GM12878 (cell line): Measurements from ENCODE around the gene NKX1-2. TPM values are rescaled to one million over a fixed set of nuclear protein-coding genes. Genes with fewer than 3 reads are reported as not detected.

Source experiments
- ATAC-seq: fragments of 200-7000 bp; cut with Tn5 transposase; 3 replicates; pipeline ENCODE4 v1.9.1; 2020; ENCODE audit warnings: mild to moderate bottlenecking, moderate library complexity
- BruUV-seq: library from RNA; stranded (reverse); fragments of 400-500 nt; replicated peaks from 2 replicates; lab custom pipeline; 2021; lab: Mats Ljungman, UMichigan
- CTCF ChIA-PET: fragments of 300-600 bp; sonication (Branson Sonifier 250); formaldehyde crosslinking; extraction: SDS; loops from one replicate; lab custom pipeline; 2021; ENCODE audit warnings: inconsistent platforms; lab: Yijun Ruan, JAX
- POLR2A ChIA-PET: fragments of 350-600 bp; formaldehyde crosslinking; extraction: SDS; loops from one replicate; lab custom pipeline; 2021; ENCODE audit warnings: inconsistent platforms; lab: Charles Lee
- RAD21 ChIA-PET: fragments of 300-600 bp; sonication (Branson Sonifier 250); formaldehyde crosslinking; loops from one replicate; lab custom pipeline; 2023; ENCODE audit warnings: antibody characterized with exemption; ENCODE audit not compliant: unreplicated experiment; lab: Charles Lee
- SMC1A ChIA-PET: fragments of 300-600 bp; sonication (Branson Sonifier 250); formaldehyde crosslinking; loops from one replicate; lab custom pipeline; 2023; ENCODE audit not compliant: unreplicated experiment, uncharacterized antibody; lab: Charles Lee
- DNase-seq: peaks from one replicate; pipeline ENCODE4 v3.0.0-alpha.2; 2011; ENCODE audit warnings: low read depth, low spot score
- FAIRE-seq: peaks from 3 replicates; lab custom pipeline; 2011; peaks lifted over from hg19 to GRCh38; lab: Jason Lieb, UNC
- H2AFZ ChIP-seq: 2 replicates; pipeline ENCODE4 v1.6.0; 2011; ENCODE audit warnings: low read depth, low read length, control low read depth; ENCODE audit not compliant: control insufficient read depth
- H3K27ac ChIP-seq: 2 replicates; pipeline ENCODE4 v1.5.1; 2011; ENCODE audit warnings: control low read depth; ENCODE audit not compliant: control insufficient read depth, insufficient read depth
- H3K27me3 ChIP-seq, 2 experiments: replicated peaks in 1 of 2; 2 replicates each; pipeline versions ENCODE4 v1.6.0 to v1.6.1; 2011; ENCODE audit warnings: low read length in 1 of 2; ENCODE audit not compliant: control insufficient read depth in 2 of 2, insufficient read depth in 2 of 2
- H3K36me3 ChIP-seq, 2 experiments: 2 replicates each; pipeline ENCODE4 v1.5.1; 2011; ENCODE audit warnings: low read length in 1 of 2; ENCODE audit not compliant: control insufficient read depth in 2 of 2, insufficient read depth in 2 of 2
- H3K4me1 ChIP-seq: 2 replicates; pipeline ENCODE4 v1.6.1; 2011; ENCODE audit warnings: mild to moderate bottlenecking, low read length, moderate library complexity, mixed read lengths; ENCODE audit not compliant: control insufficient read depth, insufficient read depth
- H3K4me2 ChIP-seq: 2 replicates; pipeline ENCODE4 v1.6.0; 2011; ENCODE audit warnings: control low read depth; ENCODE audit not compliant: control insufficient read depth, insufficient read depth
- H3K4me3 ChIP-seq: fragments of 200-600 bp; sonication (generic); 2 replicates; pipeline ENCODE4 v1.5.1; 2016
- H3K79me2 ChIP-seq: 2 replicates; pipeline ENCODE4 v1.6.0; 2011; ENCODE audit warnings: low read length; ENCODE audit not compliant: control insufficient read depth, insufficient read depth
- H3K9ac ChIP-seq: 2 replicates; pipeline ENCODE4 v1.8.0; 2011; ENCODE audit warnings: low read length, control low read depth, mixed read lengths; ENCODE audit not compliant: control insufficient read depth, insufficient read depth
- H3K9me3 ChIP-seq: replicated peaks from 3 replicates; pipeline ENCODE4 v1.5.1; 2011; ENCODE audit warnings: mild to moderate bottlenecking, low read length; ENCODE audit not compliant: control insufficient read depth, insufficient read depth
- H4K20me1 ChIP-seq: 2 replicates; pipeline ENCODE4 v1.6.0; 2011; ENCODE audit not compliant: control insufficient read depth, insufficient read depth
- CEBPB ChIP-seq, 2 experiments: fragments of 150-350 bp in 1 of 2; IDR thresholded peaks; 2 replicates each; pipeline ENCODE4 v1.6.1; 2012 to 2014; ENCODE audit warnings: low read depth in 2 of 2, low read length in 2 of 2, borderline replicate concordance in 1 of 2, inconsistent platforms in 1 of 2
- ESRRA ChIP-seq: IDR thresholded peaks from 2 replicates; pipeline ENCODE4 v1.6.1; 2012; ENCODE audit warnings: mild to moderate bottlenecking, low read length, improper control_type of control experiment
- FOXM1 ChIP-seq: IDR thresholded peaks from 2 replicates; pipeline ENCODE4 v1.6.1; 2012; ENCODE audit warnings: low read depth, mild to moderate bottlenecking, inconsistent platforms, low read length, moderate library complexity
- GABPA ChIP-seq: IDR thresholded peaks from 2 replicates; pipeline ENCODE4 v1.6.1; 2014; ENCODE audit warnings: antibody characterized with exemption, low read depth, mild to moderate bottlenecking, inconsistent platforms
- IRF4 ChIP-seq: IDR thresholded peaks from 2 replicates; pipeline ENCODE4 v1.6.1; 2011; ENCODE audit warnings: low read depth, low read length
- NR2C2 ChIP-seq: IDR thresholded peaks from 2 replicates; pipeline ENCODE4 v1.6.1; 2011; ENCODE audit warnings: borderline replicate concordance, low read depth; ENCODE audit not compliant: control insufficient read depth, insufficient read length
- RFX5 ChIP-seq: IDR thresholded peaks from 2 replicates; pipeline ENCODE4 v1.6.1; 2011; ENCODE audit warnings: low read depth, low read length, improper control_type of control experiment
- SMAD5 ChIP-seq: IDR thresholded peaks from 2 replicates; pipeline ENCODE4 v1.6.1; 2016; ENCODE audit warnings: antibody characterized with exemption, low read depth
- SMARCA5 ChIP-seq: fragments of 450-650 bp; IDR thresholded peaks from 2 replicates; pipeline ENCODE4 v1.6.1; 2017; ENCODE audit warnings: mild to moderate bottlenecking
- SPI1 ChIP-seq: IDR thresholded peaks from 2 replicates; pipeline ENCODE4 v1.6.1; 2011; ENCODE audit warnings: low read depth, mild to moderate bottlenecking, low read length, moderate library complexity, borderline replicate concordance; ENCODE audit not compliant: insufficient read depth
- TCF3 ChIP-seq: IDR thresholded peaks from 2 replicates; pipeline ENCODE4 v1.6.1; 2012; ENCODE audit warnings: low read depth, mild to moderate bottlenecking, low read length, borderline replicate concordance; ENCODE audit not compliant: insufficient read depth
- ZBED1 ChIP-seq: IDR thresholded peaks from 2 replicates; pipeline ENCODE4 v1.6.1; 2016; ENCODE audit warnings: borderline replicate concordance
- ZNF622 ChIP-seq: fragments of 450-650 bp; IDR thresholded peaks from 2 replicates; pipeline ENCODE4 v1.6.1; 2017; ENCODE audit warnings: mild to moderate bottlenecking, inconsistent platforms
- WGBS: methylation state at CpG from one replicate; pipeline ENCODE4 v1.1.6; 2016; ENCODE audit warnings: low lambda C conversion rate; ENCODE audit not compliant: insufficient replicate concordance, insufficient coverage; ENCODE audit errors: missing lambda C conversion rate; 5-methylcytosine and 5-hydroxymethylcytosine counted together
- in situ Hi-C: fragments of 300-500 bp; cut with MboI; formaldehyde crosslinking; loops from 9 replicates; pipeline ENCODE4 v1.14.3; 2018; ENCODE audit warnings: mixed read lengths
- intact Hi-C: fragments of 100-400 bp; cut with micrococcal nuclease; formaldehyde crosslinking; loops from one replicate; pipeline ENCODE4 v1.14.2; 2022; ENCODE audit not compliant: unreplicated experiment
- polyA plus RNA-seq, 11 experiments: library from polyadenylated mRNA; depleted of rRNA in 4 of 11; unstranded in 6 of 11; stranded (reverse) in 5 of 11; fragments of >200 nt; fragmentation: Nextera tagmentation in 4 of 11; fragmentation: Illumina TruSeq in 1 of 11; extraction: Ambion mirVana in 4 of 11; extraction: Trizol in 1 of 11; gene quantifications; 1 replicate in 1 of 11; 2 replicates in 10 of 11; pipeline versions ENCODE4 v1.2.1 to v1.2.3, GENCODE V29; 2011 to 2016; ENCODE audit warnings: inconsistent platforms in 2 of 11, missing spikeins in 2 of 11, low read depth in 1 of 11
- total RNA-seq, 4 experiments: library from RNA; depleted of rRNA in 3 of 4; stranded (reverse); fragments of >200 nt in 3 of 4; fragmentation: Illumina TruSeq in 1 of 4; extraction: Trizol in 1 of 4; gene quantifications; 2 replicates each; pipeline versions ENCODE4 v1.2.1 to v1.2.3, GENCODE V29; 2013 to 2021
- TF ChIP-seq, protein P1 (sequence below): IDR thresholded peaks from 2 replicates; pipeline ENCODE4 v1.6.1; 2012; ENCODE audit warnings: low read depth, low read length, improper control_type of control experiment
- TF ChIP-seq, protein P2 (sequence below): IDR thresholded peaks from 2 replicates; pipeline ENCODE4 v1.6.1; 2012; ENCODE audit warnings: improper control_type of control experiment, low read depth, low read length; ENCODE audit not compliant: insufficient replicate concordance
- TF ChIP-seq, protein P3 (sequence below): fragments of 150-350 bp; IDR thresholded peaks from 2 replicates; pipeline ENCODE4 v1.6.1; 2016; ENCODE audit warnings: low read depth, low read length

The NKX1-2 gene
- total and polyA plus RNA-seq, 10 of the 15 experiments (the other 5 are each of a cell fraction or from before 2014, with no cell fraction given), result not detected

DNA sequence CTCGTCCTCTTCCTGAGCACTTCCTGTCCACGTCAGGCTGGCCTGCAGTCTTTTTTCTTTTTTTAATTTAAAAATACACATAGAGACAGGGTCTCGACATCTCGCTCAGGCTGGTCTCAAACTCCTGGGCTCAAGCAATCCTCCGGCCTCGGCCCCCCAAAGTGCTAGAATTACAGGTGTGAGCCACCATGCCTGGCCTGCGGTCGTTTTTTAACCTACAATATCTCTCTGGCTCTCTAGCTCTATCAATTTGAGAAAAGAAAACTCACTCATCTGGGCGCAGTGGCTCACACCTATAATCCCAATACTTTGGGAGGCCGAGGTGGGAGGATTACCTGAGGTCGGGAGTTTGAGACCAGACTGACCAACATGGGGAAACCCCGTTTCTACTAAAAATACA lies 27.1 kb downstream of the NKX1-2 start (continued):
- TF ChIP-seq, protein P1, sequence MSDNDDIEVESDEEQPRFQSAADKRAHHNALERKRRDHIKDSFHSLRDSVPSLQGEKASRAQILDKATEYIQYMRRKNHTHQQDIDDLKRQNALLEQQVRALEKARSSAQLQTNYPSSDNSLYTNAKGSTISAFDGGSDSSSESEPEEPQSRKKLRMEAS, result no peak
- no peak for TF ChIP-seq TCF3
- TF ChIP-seq SPI1, result no peak
- TF ChIP-seq, protein P2, sequence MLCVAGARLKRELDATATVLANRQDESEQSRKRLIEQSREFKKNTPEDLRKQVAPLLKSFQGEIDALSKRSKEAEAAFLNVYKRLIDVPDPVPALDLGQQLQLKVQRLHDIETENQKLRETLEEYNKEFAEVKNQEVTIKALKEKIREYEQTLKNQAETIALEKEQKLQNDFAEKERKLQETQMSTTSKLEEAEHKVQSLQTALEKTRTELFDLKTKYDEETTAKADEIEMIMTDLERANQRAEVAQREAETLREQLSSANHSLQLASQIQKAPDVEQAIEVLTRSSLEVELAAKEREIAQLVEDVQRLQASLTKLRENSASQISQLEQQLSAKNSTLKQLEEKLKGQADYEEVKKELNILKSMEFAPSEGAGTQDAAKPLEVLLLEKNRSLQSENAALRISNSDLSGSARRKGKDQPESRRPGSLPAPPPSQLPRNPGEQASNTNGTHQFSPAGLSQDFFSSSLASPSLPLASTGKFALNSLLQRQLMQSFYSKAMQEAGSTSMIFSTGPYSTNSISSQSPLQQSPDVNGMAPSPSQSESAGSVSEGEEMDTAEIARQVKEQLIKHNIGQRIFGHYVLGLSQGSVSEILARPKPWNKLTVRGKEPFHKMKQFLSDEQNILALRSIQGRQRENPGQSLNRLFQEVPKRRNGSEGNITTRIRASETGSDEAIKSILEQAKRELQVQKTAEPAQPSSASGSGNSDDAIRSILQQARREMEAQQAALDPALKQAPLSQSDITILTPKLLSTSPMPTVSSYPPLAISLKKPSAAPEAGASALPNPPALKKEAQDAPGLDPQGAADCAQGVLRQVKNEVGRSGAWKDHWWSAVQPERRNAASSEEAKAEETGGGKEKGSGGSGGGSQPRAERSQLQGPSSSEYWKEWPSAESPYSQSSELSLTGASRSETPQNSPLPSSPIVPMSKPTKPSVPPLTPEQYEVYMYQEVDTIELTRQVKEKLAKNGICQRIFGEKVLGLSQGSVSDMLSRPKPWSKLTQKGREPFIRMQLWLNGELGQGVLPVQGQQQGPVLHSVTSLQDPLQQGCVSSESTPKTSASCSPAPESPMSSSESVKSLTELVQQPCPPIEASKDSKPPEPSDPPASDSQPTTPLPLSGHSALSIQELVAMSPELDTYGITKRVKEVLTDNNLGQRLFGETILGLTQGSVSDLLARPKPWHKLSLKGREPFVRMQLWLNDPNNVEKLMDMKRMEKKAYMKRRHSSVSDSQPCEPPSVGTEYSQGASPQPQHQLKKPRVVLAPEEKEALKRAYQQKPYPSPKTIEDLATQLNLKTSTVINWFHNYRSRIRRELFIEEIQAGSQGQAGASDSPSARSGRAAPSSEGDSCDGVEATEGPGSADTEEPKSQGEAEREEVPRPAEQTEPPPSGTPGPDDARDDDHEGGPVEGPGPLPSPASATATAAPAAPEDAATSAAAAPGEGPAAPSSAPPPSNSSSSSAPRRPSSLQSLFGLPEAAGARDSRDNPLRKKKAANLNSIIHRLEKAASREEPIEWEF, result no peak
- TF ChIP-seq GABPA, result no peak
- TF ChIP-seq, all 136 proteins: peak for 0

DNA sequence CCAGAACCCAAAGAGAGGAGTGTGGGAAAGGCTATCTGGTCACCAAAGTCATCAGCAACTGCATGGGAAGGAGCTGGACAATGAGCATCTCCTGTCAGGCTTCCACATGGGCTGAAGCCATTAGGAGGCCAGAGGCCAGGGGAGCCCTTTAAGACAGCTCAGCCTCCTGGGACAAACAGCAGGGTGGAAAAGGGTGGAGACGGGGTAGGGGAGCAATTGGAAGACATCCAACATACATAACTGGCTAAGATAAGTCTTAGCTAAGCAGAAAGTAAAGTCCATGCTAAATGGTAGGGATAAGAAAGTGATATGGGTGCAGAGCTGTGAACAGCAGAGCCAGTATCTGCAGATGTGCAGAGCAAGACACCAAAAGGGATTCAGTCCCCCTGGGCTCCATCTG lies 29.6 kb downstream of the NKX1-2 start:
- H3K9me3 ChIP-seq, result no peaks in the 10 kb centered on the region; the same call in 2 of the 3 replicates
- no peaks in the 10 kb centered on the region for H3K4me1 ChIP-seq
- H3K79me2 ChIP-seq, result no peaks in the 10 kb centered on the region
- in situ Hi-C loops, result no loop called here
- H3K4me3 ChIP-seq, result no peak overlapping the region
- H3K27ac ChIP-seq, result no peak overlapping the region
- H4K20me1 ChIP-seq, result no peaks in the 10 kb centered on the region
- intact Hi-C loops, result no loop called here
- ChIA-PET POLR2A (no interaction called here), RAD21 (no interaction called here), CTCF (interaction anchor here (1.4 kb wide), 1 partner anchor 16 kb away, joined by 4 read pairs; no protein-coding TSS in a partner anchor), SMC1A (no interaction called here)
- no peak for DNase-seq
- no peak overlapping the region for H2AFZ ChIP-seq
- 0 out of 4 replicates have a peak, but pooled peaks cover 0 to 6% of the 10 kb centered on the region in 2 experiments for H3K27me3 ChIP-seq
- H3K4me2 ChIP-seq, result no peak overlapping the region
- BruUV-seq, result no TSS peak
- H3K36me3 ChIP-seq, result no peaks in the 10 kb centered on the region
- ATAC-seq, result no peak
- H3K9ac ChIP-seq, result no peak overlapping the region
- no peak for FAIRE-seq
- WGBS, result 0% methylated on average over 1 of the region's 1 CpG
- TF ChIP-seq IRF4 (no peak), FOXM1 (no peak), ZNF622 (no peak), SMARCA5 (no peak), ZBED1 (no peak), RFX5 (no peak), CEBPB (IDR thresholded peaks at IDR 0.05; ENCODE audit: borderline replicate concordance in 1 of 2, low read depth in 2 of 2, low read length in 2 of 2) (no peak), ESRRA (no peak), NR2C2 (no peak), SMAD5 (no peak)
- TF ChIP-seq, protein P3, sequence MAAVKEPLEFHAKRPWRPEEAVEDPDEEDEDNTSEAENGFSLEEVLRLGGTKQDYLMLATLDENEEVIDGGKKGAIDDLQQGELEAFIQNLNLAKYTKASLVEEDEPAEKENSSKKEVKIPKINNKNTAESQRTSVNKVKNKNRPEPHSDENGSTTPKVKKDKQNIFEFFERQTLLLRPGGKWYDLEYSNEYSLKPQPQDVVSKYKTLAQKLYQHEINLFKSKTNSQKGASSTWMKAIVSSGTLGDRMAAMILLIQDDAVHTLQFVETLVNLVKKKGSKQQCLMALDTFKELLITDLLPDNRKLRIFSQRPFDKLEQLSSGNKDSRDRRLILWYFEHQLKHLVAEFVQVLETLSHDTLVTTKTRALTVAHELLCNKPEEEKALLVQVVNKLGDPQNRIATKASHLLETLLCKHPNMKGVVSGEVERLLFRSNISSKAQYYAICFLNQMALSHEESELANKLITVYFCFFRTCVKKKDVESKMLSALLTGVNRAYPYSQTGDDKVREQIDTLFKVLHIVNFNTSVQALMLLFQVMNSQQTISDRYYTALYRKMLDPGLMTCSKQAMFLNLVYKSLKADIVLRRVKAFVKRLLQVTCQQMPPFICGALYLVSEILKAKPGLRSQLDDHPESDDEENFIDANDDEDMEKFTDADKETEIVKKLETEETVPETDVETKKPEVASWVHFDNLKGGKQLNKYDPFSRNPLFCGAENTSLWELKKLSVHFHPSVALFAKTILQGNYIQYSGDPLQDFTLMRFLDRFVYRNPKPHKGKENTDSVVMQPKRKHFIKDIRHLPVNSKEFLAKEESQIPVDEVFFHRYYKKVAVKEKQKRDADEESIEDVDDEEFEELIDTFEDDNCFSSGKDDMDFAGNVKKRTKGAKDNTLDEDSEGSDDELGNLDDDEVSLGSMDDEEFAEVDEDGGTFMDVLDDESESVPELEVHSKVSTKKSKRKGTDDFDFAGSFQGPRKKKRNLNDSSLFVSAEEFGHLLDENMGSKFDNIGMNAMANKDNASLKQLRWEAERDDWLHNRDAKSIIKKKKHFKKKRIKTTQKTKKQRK, result no peak
